Stimulated activated CD4-positive, alpha-beta T cell treated with anti-CD3 and anti-CD28 coated beads, Interleukin-15, amount 100 ng/mL, for 1 hour (primary cell): ENCODE measurements around the gene BICRAL.
A peak's percentile ranks its signal among the peaks of the same experiment; 100 is the strongest.
"Not testable (repeated sequence)": the region's sequence is repeated elsewhere in the genome, so short reads cannot be mapped to it uniquely, and the experiment has no call there.

Source experiments
- DNase-seq, 2 donors: peaks; one replicate each; pipeline ENCODE4 v3.0.0-alpha.2; 2020; ENCODE audit warnings: low read depth in 1 of 2, low spot score in 1 of 2

Gene BICRAL

DNA sequence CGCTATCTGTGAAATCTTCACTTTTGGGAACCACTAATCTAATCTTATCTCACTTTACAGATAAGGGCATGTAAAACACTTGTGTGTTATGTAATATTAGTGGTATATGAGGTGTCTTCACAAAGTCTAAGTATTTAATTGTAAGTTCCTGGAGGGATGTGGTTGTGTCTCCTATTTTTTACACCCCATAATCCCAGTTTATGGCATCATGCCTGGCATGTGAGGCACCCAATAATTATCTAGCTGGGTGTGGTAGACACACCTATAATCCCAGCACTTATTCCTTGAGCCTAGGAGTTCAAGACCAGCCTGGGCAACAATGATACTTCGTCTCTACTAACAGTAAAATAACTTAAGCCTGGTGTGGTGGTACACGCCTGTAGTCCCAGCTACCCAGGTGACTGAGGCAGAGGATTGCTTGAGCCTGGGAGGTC, 19.4 kb upstream of the BICRAL start:
- no peak for DNase-seq

DNA sequence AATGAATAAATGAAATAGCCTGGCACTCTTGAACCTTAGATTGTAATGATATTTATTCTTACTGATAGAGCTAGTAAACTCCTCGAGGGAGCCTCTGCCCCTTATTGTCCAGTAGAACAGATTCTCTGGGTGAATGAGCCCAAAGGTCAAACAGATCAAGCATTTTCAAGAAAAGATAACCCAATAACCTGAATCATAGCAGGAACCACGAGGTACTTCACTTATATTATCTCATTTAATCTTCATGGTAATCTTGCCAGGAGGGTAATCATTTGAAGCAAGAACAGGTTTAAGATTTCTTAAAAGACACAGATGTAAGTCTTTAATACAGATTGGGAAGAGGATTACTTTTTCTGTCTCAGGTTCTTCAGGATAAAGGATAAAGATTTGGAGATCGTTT, 18.9 kb upstream of the BICRAL start:
- no peak for DNase-seq

DNA sequence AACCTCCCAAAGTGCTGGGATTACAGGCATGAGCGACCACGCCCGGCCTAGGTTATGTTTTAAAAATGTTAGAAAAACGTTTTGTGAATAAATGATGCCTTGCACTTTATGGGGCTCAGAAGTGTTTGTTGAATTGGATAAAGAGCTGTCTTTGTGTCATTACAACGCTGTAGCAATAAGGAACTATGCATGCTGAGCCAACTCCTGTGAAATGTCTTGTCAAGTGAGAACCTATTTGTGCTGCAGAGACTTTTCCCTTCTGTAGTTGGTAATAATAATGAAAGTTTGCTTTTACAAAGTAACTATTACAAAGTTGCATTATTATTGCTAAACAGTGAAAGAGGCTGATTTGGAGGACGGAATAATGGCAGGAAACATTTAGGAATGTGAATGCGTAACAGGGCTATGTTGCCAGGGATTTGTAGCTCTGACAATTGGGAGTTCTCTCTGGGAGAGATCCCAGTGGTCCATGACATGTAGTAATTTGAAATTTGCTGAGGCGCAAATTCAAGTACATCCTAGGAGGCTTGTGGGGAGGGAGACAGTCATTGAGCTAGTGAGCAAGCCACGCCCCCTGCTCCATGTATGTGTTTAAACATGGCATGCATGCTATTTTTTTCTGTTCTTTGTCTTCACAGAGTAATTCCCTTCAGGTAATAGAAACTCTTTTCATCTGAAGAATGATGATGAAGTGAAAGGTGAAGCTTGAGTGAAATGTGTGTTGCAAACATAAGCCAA, 16.8 kb upstream of the BICRAL start:
- no peak for DNase-seq

DNA sequence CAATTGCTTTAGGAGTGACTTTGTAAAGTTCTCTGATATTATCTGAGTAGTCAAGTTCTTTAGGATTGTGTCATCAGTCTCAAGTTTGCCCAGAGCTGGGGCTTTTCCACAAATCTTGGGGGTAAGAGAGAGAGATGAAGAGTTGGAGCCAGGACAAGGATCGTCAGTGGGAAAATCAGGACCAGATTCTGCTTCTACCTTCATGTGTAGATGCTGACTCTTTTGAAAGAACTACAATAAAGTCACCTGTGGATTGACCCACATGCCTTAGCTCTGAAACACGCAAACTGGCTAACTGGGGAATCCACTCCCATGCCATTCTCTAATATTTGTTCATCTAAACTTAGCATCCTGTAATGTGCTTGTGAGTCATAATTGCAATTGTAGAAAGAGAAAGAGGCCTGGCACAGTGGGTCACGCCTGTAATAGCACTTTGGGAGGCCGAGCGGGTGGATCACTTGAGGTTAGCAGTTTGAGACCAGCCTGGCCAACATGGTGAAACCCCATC, 15.6 kb upstream of the BICRAL start:
- DNase-seq: no peak

DNA sequence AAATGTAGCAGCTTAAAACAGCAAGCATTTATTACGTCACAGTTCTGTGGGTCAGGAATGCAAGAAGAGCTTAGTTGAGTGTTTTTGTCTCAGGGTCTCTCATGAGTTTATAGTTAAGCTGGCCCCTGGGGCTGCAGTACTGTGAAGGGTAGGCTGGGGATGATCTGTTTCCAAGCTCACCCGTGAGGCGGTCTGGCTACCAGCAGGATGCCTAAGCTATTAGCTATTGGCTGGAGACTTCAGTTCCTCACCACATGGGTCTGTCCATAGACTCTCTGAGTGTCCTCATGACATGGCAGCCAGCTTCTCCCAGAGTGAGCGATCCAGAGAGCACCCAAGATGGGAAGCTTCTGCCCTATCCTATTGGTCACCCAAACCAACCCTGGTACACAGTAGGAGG, 12.8 kb upstream of the BICRAL start:
- no peak for DNase-seq

DNA sequence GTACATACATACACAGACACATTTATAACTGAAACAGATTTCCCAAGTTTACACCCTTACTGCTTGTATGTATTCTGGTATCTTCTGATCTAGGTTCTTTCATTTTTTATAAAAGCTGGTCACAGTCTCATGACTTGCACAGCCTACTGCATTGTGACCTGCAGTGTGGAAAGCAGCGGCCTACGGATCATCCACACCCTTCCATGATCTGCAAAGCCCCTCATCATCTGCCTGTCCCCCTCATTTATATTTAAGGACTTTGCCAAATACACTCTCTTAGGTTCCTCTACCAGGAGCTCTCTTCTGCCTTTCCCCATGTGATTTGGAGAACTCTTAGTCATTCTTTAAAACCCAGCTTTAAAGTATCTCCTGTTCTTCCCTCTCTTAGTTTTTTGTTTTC, 12.0 kb upstream of the BICRAL start:
- no peak for DNase-seq

DNA sequence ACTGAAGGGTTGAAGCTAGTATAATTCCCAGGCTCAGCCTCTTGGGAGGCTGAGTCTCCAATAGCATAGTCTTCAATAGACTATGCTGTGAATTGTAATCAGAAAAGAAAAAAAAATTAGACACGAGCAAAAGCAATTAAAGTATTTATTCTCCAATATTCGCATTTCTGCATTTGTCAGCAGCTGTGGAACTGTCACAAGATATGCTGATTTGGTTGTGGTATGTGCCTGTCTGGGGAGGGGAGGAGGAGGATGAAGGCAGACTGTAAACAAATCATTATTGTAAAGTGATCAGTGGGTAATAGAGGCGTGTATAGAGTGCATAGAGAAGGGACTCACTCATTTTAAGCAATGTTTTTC, 10.1 kb upstream of the BICRAL start:
- DNase-seq: no peak

DNA sequence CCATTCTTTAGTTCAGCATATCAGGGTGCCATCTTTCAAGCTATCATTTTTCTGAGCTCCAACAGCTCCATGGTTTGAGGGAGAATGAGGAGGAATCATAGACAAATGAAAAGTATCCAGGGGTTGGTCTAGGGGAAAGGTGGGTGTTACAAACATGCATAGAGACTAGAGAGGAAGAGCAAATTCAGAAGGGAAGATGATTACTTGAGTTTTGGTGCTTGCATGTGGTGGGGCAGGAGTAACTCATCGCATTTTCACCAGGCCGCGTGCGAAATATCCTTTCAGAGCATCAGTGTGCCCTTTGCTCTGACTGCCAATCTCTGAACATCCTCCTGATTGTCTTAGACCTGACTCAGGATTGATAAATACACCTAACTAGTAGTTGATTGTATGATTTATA, 7.7 kb upstream of the BICRAL start:
- DNase-seq: no peak

DNA sequence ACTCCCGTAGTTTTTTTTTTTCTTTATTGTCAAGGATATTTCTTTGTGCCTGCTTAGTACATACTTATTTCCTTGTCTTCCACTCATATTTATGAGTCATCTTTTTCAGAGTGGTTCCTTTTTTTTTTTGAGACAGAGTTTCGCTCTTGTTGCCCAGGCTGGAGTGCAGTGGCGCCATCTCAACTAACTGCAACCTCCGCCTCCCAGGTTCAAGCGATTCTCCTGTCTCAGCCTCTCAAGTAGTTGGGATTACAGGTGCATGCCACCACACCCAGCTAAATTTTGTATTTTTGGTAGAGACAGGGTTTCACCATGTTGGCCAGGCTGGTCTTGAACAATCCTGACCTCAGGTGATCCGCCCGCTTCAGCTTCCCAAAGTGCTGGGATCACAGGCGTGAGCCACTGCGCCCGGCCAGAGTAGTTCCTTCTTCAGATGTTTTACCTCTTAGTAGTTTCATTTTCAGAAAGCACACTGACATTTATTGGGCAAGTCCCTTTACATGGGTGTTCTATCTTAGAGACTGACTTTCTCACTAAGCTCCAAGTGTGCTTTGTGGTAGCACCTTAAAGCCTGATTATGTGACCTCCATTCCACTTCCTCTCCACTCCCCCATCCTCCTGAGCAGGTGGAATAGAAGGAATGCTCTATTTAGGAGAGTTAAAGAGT, 6.9 kb upstream of the BICRAL start:
- not testable (repeated sequence) for DNase-seq

DNA sequence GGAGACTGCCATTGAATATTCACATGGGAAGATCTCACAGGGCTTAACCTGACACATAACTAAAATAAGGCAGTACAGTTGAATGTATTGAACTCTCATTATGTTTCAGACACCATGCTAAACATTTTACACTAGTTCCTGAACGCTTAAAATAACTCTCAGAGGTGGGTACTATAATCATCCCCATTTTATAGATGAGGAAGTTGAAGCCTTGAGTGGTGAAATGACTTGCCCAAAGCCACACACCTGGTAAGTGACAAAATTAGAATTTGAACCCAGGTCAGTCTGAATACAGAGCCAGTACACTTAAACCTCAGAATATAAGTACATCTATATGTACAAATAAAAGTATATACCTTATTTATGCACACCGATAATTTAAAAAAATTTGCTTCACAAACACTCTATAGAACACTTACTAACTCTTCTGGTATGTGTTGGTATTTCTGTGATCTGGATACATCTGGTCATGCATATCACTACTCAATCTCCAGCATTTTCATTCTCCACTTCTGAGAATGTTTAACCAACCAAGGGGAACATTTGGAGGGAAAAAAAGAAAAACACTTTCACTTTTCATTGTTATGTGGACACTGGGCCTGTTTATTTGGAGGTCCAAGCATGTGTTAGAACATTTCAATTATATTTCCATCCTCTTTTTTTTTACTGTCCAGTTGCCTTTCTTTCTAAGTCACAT, 4.6 kb upstream of the BICRAL start:
- DNase-seq: no peak

DNA sequence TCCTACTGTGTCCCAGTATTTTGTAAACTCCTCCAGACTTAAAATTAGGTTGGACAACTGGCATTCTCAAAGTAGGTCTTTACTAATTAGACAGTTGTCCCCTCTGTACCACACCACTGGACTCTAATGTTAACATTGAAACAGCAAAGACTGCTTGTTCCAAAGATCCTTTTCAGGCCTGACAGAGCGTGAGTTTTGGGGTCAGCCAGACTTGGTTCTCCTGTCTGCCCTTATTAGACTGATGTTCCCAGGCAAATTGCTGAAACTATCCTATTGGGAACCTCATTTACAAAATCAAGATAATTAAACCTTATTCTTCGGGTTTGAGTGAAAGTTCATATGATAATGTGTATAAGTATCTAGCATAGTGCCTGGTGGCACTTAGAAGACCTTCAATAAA, 3.7 kb upstream of the BICRAL start:
- no peak for DNase-seq

DNA sequence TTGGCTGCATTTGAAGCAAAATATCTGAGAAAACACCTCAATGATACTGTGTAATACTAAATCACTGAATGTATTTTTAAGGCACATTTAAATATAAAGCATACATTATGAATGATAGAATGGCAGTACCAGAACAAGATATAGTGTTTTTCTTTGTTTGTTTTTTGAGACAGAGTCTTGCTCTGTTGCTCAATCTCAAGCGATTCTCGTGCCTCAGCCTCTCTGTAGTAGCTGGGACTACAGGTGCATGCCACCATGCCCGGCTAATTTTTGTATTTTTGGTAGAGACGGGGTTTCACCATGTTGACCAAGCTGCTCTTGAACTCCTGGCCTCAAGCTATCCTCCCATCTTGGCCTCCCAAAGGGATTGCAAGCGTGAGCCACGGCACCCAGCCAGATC, 2.3 kb upstream of the BICRAL start:
- no peak for DNase-seq

DNA sequence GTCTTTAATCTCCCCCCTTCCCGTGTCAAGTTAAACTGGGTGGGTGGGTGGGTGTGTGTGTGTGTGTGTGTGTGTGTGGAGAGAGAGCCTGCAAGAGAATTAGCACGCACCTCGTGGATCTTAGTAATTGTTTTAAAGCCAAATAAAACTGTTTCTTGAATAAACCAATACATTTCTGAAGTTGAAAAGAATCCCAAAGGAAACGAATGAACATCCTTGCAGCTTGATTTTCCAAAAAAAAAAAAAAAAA, 381 bp upstream of the BICRAL start:
- no peak for DNase-seq

DNA sequence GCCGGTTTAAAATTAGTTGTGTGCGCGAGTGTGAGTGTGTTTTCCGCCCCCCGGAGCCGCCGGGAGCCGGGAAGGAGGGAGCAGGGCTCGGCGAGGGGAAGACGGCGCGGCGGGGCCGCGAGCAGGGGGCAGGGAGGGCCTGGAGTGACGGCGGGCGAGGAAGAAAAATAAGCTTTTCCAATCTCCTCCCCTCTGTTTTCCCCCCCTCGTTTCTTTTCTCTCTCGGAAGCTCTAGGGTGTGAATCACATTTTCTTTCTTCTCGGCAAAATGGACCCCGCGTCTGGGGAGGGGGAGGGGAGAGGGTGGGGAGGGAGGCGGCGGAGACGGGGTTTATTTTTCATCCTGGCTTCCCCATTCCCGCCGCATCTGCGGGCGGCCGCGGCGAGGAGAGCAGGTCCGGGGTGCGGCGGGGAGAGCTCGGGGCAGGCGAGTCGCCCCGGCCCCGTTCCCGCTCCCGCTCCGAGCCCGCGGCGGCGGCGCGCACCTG, 881 bp downstream of the BICRAL start:
- peak; percentile 61 to 69 for DNase-seq

DNA sequence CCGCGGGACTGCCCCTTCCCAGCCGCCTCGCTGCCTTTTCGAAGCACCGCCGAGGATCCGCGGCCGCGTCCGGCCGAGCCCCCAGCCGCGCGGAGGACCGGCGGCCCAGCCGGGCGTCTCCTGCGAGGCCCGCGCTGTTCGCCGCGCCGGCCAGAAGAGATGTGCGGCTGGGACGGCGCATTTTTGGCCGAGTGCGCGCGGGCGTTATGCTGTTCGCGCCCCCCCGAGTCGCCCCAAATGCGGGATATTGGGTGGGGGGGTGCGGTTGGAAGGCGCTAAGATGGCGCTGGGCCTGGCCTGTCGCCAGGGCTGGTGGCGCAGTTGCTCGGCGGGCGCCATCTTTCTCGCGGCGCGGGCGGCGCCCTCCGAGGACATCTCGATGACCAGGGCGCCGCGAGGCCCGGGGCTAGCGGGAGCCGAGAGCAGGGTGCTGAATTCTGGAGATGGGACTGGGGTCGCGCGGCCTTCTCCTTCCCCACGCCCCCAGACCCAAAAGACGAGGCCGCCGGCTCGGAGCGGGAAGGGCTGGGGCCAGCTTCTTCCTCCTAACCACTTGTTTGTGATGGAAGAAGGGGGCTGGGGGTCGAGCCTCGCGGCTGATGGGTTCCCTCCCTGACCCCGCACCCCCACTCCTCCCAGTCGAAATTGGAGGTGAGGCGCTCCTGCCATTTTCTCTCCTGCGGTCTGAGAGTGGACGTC, 1.5 kb downstream of the BICRAL start:
- DNase-seq: peak; percentile 63 to 65

DNA sequence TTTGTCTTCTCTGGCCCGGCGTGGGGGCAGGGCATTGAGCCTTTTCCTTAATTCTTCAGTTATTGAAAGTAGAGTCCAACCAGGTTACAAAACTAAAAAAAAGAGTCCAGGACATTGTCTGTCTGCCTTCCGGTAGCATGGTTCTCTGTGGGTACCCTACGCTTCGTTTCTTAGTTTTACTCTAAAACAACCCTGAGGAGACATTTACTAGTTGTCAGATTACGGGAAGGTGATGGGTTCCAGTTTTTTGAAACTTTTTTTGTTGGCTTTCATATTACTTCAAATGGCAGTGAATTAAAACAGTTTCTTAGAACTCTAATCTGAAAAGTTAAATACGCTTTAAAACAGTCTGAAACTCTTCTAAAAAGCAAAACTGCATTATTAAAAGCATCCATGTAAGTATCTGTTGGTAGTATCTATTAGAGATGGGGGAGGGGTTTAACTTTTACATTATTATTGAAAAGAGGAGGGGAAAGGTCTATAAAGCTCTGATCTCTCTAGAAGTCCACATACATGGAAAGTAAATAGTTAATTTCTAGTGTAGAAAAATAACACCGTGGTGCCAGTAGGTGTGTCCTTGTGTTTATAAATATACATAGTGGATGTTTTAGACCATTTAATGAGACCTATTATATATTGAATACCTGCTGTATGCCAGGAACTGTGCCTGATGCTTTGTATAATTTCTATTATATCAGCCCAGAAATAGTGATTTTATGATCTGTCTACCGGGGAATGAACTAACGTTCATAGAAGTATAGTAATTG, 2.2 kb downstream of the BICRAL start:
- DNase-seq: no peak

DNA sequence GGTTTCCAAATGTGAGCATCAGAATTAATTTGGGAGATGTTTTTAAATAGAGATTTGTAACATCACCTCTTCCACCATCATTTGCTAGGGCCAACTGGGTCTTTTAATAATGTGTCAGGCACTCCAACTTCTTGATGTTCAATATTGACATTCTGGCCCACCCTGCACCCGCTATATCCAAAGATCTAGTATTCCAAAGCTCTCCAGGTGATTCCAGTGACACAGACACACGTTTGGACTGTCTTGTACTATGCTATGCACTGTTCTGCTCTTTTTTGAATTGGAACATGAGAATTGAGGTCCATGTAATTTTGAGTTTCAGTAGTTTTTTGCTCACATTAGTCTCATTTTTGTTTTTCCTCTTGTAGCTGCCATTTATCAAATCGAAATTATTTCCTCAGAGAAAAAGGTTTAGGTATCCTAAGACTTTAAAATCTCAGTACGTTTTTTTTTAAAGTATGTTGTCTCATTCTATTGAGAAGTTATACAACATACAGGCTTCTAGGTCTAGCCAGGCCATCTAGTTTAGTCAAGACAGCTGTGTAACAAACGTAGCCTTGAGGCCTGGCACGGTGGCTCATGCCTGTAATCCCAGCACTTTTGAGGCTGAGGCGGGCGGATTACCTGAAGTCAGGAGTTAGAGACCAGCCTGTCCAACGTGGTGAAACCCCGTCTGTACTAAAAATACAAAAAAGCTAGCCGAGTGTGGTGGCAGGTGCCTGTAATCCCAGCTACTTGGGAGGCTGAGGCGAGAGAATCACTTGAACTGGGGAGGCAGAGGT, 3.1 kb downstream of the BICRAL start:
- DNase-seq: no peak

DNA sequence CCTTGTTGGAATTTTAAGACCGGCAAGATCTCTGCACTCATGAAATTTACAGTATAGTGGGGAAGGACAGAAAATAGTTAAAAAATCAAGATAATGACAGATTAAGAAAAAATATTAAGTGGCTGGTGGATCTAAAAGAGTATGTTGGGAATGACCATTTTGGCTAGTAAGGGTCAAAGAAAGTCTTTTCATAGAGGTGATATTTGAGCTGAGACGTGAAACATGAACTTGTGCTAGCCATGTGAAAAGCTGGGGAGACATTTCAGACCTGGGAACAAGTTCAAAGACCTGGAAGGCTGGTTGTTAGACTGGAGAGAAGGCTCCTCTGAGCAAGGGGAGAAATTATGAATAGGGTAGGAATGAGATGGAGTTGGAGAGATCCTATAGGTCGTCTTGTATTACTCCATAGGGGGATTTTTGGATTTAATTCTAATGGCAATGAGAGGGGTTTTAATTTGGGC, 4.7 kb downstream of the BICRAL start:
- DNase-seq: no peak

DNA sequence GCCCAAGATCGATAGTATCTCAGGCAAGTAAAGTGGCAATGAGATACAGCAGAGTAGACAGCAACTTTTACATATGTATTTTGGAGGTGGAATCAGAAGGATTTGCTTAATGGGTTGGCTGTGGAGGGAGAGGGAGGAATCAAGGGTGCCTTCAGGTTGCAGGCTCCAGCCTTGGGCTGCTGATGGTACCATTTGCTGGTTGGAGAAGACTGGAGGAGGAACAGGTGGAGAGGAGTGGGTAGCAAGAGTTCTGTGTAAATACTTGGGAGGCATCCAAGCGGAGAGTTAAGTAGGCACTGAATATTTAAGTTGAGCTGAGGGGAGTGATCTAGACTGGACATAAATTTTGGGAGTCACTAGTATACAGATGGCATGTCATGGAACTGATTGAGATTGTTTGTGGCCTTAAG, 5.2 kb downstream of the BICRAL start:
- no peak for DNase-seq

DNA sequence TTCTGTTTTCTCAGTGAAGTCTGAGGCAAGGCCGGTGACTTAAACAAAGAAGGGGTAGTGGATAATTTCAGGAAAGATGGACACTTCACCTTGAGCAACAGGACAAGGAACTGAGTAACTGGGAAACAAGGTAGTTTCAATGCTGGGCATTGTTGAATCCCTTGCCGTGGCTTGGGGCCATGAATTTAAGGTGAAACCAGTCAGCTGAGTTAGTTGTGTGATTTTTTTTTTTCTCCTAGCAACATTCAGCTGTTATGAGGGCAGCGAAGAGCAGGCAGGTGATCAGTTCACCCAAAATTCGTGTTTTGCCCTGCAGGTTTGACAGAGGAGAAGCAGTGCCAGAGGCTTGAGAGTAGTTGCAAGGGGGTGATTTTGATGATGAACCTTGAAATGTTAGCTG, 6.8 kb downstream of the BICRAL start:
- DNase-seq: no peak
